H1 (cell line): ENCODE measurements around the gene SMG7. TPM values are rescaled to one million over a fixed set of nuclear protein-coding genes. Genes with fewer than 3 reads are reported as not detected.

ENCODE experiments used
- CTCF ChIA-PET: fragments of 300-600 bp; sonication (Branson Sonifier 250); formaldehyde crosslinking; loops from one replicate; lab custom pipeline; 2021; ENCODE audit not compliant: partially characterized antibody; lab: Charles Lee
- POLR2A ChIA-PET: fragments of 300-600 bp; sonication (Branson Sonifier 250); formaldehyde crosslinking; loops from one replicate; lab custom pipeline; 2021; ENCODE audit warnings: inconsistent platforms; ENCODE audit not compliant: partially characterized antibody; lab: Charles Lee
- DNase-seq, 2 experiments: peaks; one replicate each; pipeline versions ENCODE4 v3.0.0 to v3.0.0-alpha.2; 2010 to 2022; ENCODE audit warnings: low spot score in 2 of 2, low read depth in 1 of 2, mixed read lengths in 1 of 2
- FAIRE-seq: peaks from 2 replicates; lab custom pipeline; 2011; peaks lifted over from hg19 to GRCh38; lab: Jason Lieb, UNC
- H2AFZ ChIP-seq: 2 replicates; pipeline ENCODE4 v1.8.1; 2012; ENCODE audit warnings: low read length, inconsistent platforms
- H2AK5ac ChIP-seq: 2 replicates; pipeline ENCODE4 v1.6.1; 2013; ENCODE audit warnings: low read depth, low read length
- H2BK120ac ChIP-seq: replicated peaks from 2 replicates; pipeline ENCODE3; 2013; ENCODE audit warnings: low read depth, low read length, inconsistent platforms
- H2BK12ac ChIP-seq: 2 replicates; pipeline ENCODE4 v1.6.1; 2013; ENCODE audit warnings: low read depth, low read length
- H2BK15ac ChIP-seq: 2 replicates; pipeline ENCODE4 v1.6.1; 2013; ENCODE audit warnings: low read length
- H2BK20ac ChIP-seq: 2 replicates; pipeline ENCODE4 v1.6.1; 2013; ENCODE audit warnings: low read length
- H2BK5ac ChIP-seq: 2 replicates; pipeline ENCODE4 v1.6.1; 2013; ENCODE audit warnings: low read depth, low read length
- H3K14ac ChIP-seq: 2 replicates; pipeline ENCODE4 v1.6.1; 2013; ENCODE audit warnings: inconsistent platforms; ENCODE audit not compliant: insufficient read length
- H3K18ac ChIP-seq: 2 replicates; pipeline ENCODE4 v1.6.1; 2013; ENCODE audit warnings: low read length; ENCODE audit errors: extremely low read depth
- H3K23ac ChIP-seq: 2 replicates; pipeline ENCODE4 v1.6.1; 2013; ENCODE audit warnings: inconsistent platforms; ENCODE audit not compliant: insufficient read length
- H3K23me2 ChIP-seq: 2 replicates; pipeline ENCODE4 v1.6.1; 2013; ENCODE audit warnings: low read depth, low read length
- H3K27ac ChIP-seq: 2 replicates; pipeline ENCODE4 v1.6.1; 2011; ENCODE audit warnings: low read depth, low read length, inconsistent platforms
- H3K27me3 ChIP-seq, 4 experiments: replicated peaks in 1 of 4; 1 replicate in 1 of 4; 2 replicates in 3 of 4; pipeline versions ENCODE4 v1.6.1 to v1.8.1; 2011 to 2013; ENCODE audit warnings: low read length in 3 of 4, mild to moderate bottlenecking in 3 of 4, inconsistent platforms in 2 of 4, mixed read lengths in 2 of 4, moderate library complexity in 1 of 4; ENCODE audit not compliant: control insufficient read depth in 3 of 4, insufficient read depth in 3 of 4; ENCODE audit errors: extremely low read depth in 1 of 4
- H3K36me3 ChIP-seq, 4 experiments: 2 replicates each; pipeline versions ENCODE4 v1.6.1 to v1.8.1; 2011 to 2013; ENCODE audit warnings: mild to moderate bottlenecking in 4 of 4, low read length in 3 of 4, moderate library complexity in 2 of 4, control low read depth in 1 of 4, inconsistent platforms in 1 of 4; ENCODE audit not compliant: insufficient read depth in 4 of 4, control insufficient read depth in 2 of 4
- H3K4ac ChIP-seq: replicated peaks from 2 replicates; pipeline ENCODE3; 2013; ENCODE audit warnings: low read length, low read depth, mixed read lengths, inconsistent platforms; ENCODE audit not compliant: insufficient read length
- H3K4me1 ChIP-seq, 4 experiments: replicated peaks in 1 of 4; 1 replicate in 1 of 4; 2 replicates in 3 of 4; pipeline versions ENCODE4 v1.6.1 to v1.8.1; 2011 to 2013; ENCODE audit warnings: low read length in 3 of 4, inconsistent platforms in 2 of 4, mixed read lengths in 1 of 4; ENCODE audit not compliant: insufficient read depth in 4 of 4, control insufficient read depth in 3 of 4
- H3K4me2 ChIP-seq, 2 experiments: 2 replicates each; pipeline versions ENCODE4 v1.6.1 to v1.8.1; 2011 to 2013; ENCODE audit warnings: low read depth in 2 of 2, low read length in 2 of 2, control low read depth in 1 of 2, inconsistent platforms in 1 of 2, mild to moderate bottlenecking in 1 of 2; ENCODE audit not compliant: insufficient read depth in 1 of 2
- H3K4me3 ChIP-seq, 4 experiments: fragments of 200-600, 300-600 bp in 1 of 4; sonication (generic), shearing (Covaris generic), sonication (Bioruptor Twin) in 1 of 4; 2 replicates each; pipeline versions ENCODE4 v1.5.1 to v1.8.1; 2011 to 2016; ENCODE audit warnings: low read length in 4 of 4, low read depth in 3 of 4, control low read depth in 2 of 4, inconsistent platforms in 2 of 4, mild to moderate bottlenecking in 2 of 4, mixed read lengths in 1 of 4, moderate library complexity in 1 of 4; ENCODE audit not compliant: insufficient read depth in 2 of 4; ENCODE audit errors: extremely low read depth in 1 of 4
- H3K56ac ChIP-seq: replicated peaks from 2 replicates; pipeline ENCODE3; 2013; ENCODE audit warnings: low read depth, mild to moderate bottlenecking, mixed read lengths, low read length, inconsistent platforms; ENCODE audit not compliant: insufficient read length
- H3K79me1 ChIP-seq: 2 replicates; pipeline ENCODE4 v1.6.1; 2013; ENCODE audit warnings: low read depth, low read length, control low read depth
- H3K79me2 ChIP-seq, 2 experiments: 2 replicates each; pipeline versions ENCODE4 v1.6.1 to v1.8.1; 2012 to 2013; ENCODE audit warnings: low read length in 2 of 2, mild to moderate bottlenecking in 2 of 2, inconsistent platforms in 1 of 2; ENCODE audit not compliant: insufficient read depth in 2 of 2, control insufficient read depth in 1 of 2
- H3K9ac ChIP-seq, 4 experiments: replicated peaks in 1 of 4; 1 replicate in 1 of 4; 2 replicates in 3 of 4; pipeline versions ENCODE4 v1.6.1 to v1.8.1; 2011 to 2013; ENCODE audit warnings: low read depth in 3 of 4, low read length in 3 of 4, control low read depth in 2 of 4, mild to moderate bottlenecking in 2 of 4, moderate library complexity in 2 of 4, inconsistent platforms in 1 of 4; ENCODE audit errors: extremely low read depth in 1 of 4
- H3K9me3 ChIP-seq, 2 experiments: 2 replicates each; pipeline versions ENCODE4 v1.6.1 to v1.8.1; 2012 to 2013; ENCODE audit warnings: mild to moderate bottlenecking in 2 of 2, moderate library complexity in 2 of 2, control low read depth in 1 of 2, inconsistent platforms in 1 of 2, low read depth in 1 of 2, low read length in 1 of 2, mixed read lengths in 1 of 2; ENCODE audit not compliant: insufficient read depth in 2 of 2
- H4K20me1 ChIP-seq, 2 experiments: replicated peaks in 1 of 2; 2 replicates each; pipeline versions ENCODE3 to v1.8.1; 2011 to 2013; ENCODE audit warnings: inconsistent platforms in 2 of 2, low read length in 2 of 2, mild to moderate bottlenecking in 1 of 2; ENCODE audit not compliant: insufficient read depth in 2 of 2, control insufficient read depth in 1 of 2
- H4K5ac ChIP-seq: 2 replicates; pipeline ENCODE4 v1.6.1; 2013; ENCODE audit warnings: low read length, low read depth, mixed read lengths, inconsistent platforms; ENCODE audit not compliant: insufficient read length
- H4K8ac ChIP-seq: 2 replicates; pipeline ENCODE4 v1.8.0; 2013; ENCODE audit warnings: mild to moderate bottlenecking, moderate library complexity, low read length, inconsistent platforms; ENCODE audit not compliant: insufficient read depth; ENCODE audit errors: extremely low read depth
- H4K91ac ChIP-seq: replicated peaks from 2 replicates; pipeline ENCODE3; 2013; ENCODE audit warnings: low read length, mixed read lengths, inconsistent platforms; ENCODE audit not compliant: insufficient read length
- POLR2A ChIP-seq, 2 experiments: IDR thresholded peaks; 1 replicate in 1 of 2; 2 replicates in 1 of 2; pipeline ENCODE4 v1.6.1; 2011; ENCODE audit warnings: low read depth in 2 of 2, low read length in 2 of 2, mild to moderate bottlenecking in 2 of 2; ENCODE audit errors: control extremely low read depth in 1 of 2
- RFX5 ChIP-seq: IDR thresholded peaks from 2 replicates; pipeline ENCODE4 v1.6.1; 2011; ENCODE audit warnings: low read depth, low read length, improper control_type of control experiment, borderline replicate concordance
- SIRT6 ChIP-seq: IDR thresholded peaks from one replicate; pipeline ENCODE4 v1.7.1; 2012; ENCODE audit warnings: low read length, inconsistent platforms
- SP2 ChIP-seq: IDR thresholded peaks from 2 replicates; pipeline ENCODE4 v1.6.1; 2012; ENCODE audit warnings: mild to moderate bottlenecking, low read length, inconsistent platforms
- TCF12 ChIP-seq: IDR thresholded peaks from 2 replicates; pipeline ENCODE4 v1.6.1; 2011; ENCODE audit warnings: low read depth, mild to moderate bottlenecking, low read length
- WGBS, 2 experiments: shearing (Covaris generic) in 1 of 2; methylation state at CpG; one replicate each; pipeline versions ENCODE4 v1.1.6 to v1.1.7; 2013 to 2015; ENCODE audit warnings: low lambda C conversion rate in 2 of 2, mixed read lengths in 2 of 2, inconsistent platforms in 1 of 2, low coverage in 1 of 2, missing lambda C conversion rate in 1 of 2; ENCODE audit not compliant: insufficient replicate concordance in 2 of 2, insufficient coverage in 1 of 2, insufficient read length in 1 of 2; ENCODE audit errors: extremely low coverage in 1 of 2, missing lambda C conversion rate in 1 of 2; 5-methylcytosine and 5-hydroxymethylcytosine counted together
- polyA plus RNA-seq, 7 experiments: library from polyadenylated mRNA; depleted of rRNA in 3 of 7; stranded (reverse) in 5 of 7; unstranded in 2 of 7; fragments of >200 nt in 5 of 7; fragments of 200-250 nt in 2 of 7; gene quantifications; 1 replicate in 5 of 7; 2 replicates in 1 of 7; 4 replicates in 1 of 7; pipeline versions ENCODE4 v1.2.1 to v1.2.3, GENCODE V29; 2011 to 2013; ENCODE audit warnings: missing spikeins in 2 of 7, mixed read lengths in 2 of 7
- total RNA-seq: library from RNA; stranded (reverse); fragmentation: NEBNext Ultra II Directional; extraction: Animal tissue kit (Norgen Biotek cat#: 25700); gene quantifications from 2 replicates; pipeline ENCODE4 v1.2.1, GENCODE V29; 2021

Gene SMG7
- total and polyA plus RNA-seq, 2 of the 8 experiments (the other 6 are each of a cell fraction or from before 2014, with no cell fraction given): 39.3 to 65.6 TPM

- H4K91ac ChIP-seq: no peak overlapping the region
- H3K79me1 ChIP-seq: no peaks in the 10 kb centered on the region
- no peak overlapping the region for H4K8ac ChIP-seq
- H3K4me2 ChIP-seq: no peak overlapping the region
- H2BK5ac ChIP-seq: no peak overlapping the region
- H3K18ac ChIP-seq: no peak overlapping the region
- no peaks in the 10 kb centered on the region; a peak in 1 of 7 replicates for H3K27me3 ChIP-seq
- no peaks in the 10 kb centered on the region for H3K4me1 ChIP-seq
- no peak overlapping the region for H4K5ac ChIP-seq
- H3K27ac ChIP-seq: no peak overlapping the region
- H2BK15ac ChIP-seq: no peak overlapping the region
- no peak overlapping the region for H2AK5ac ChIP-seq
- 97% methylated on average over 3 of the region's 3 CpGs; no CpG with 5 or more reads in 1 of the 2 experiments for WGBS, 2 experiments
- no peak overlapping the region for H3K56ac ChIP-seq
- H3K9me3 ChIP-seq: no peaks in the 10 kb centered on the region
- H3K4ac ChIP-seq: no peak overlapping the region
- no peak overlapping the region for H3K4me3 ChIP-seq
- no peak overlapping the region for H3K23ac ChIP-seq
- no peak overlapping the region; the same call in 1 of the 2 replicates for H2BK12ac ChIP-seq
- no peak overlapping the region for H3K14ac ChIP-seq
- H3K79me2 ChIP-seq: no peaks in the 10 kb centered on the region
- no peak for DNase-seq
- H3K36me3 ChIP-seq: no peaks in the 10 kb centered on the region
- POLR2A ChIA-PET: interaction anchor here (1.3 kb wide), 1 partner anchor 9 kb away, joined by 3 read pairs; no protein-coding TSS in a partner anchor
- H3K23me2 ChIP-seq: no peaks in the 10 kb centered on the region
- no peak overlapping the region for H2BK20ac ChIP-seq
- no peak overlapping the region for H2AFZ ChIP-seq
- no peaks in the 10 kb centered on the region for H4K20me1 ChIP-seq
- FAIRE-seq: no peak
- no peak overlapping the region for H2BK120ac ChIP-seq
- CTCF ChIA-PET: interaction anchor here (0.9 to 1.8 kb wide), 3 partner anchors 10 to 23 kb away, joined by 3 to 6 read pairs (median 6); partner anchors contain the start of gene NCF2
- no peak overlapping the region for H3K9ac ChIP-seq
- no peak for TF ChIP-seq RFX5
- TF ChIP-seq SP2: no peak
- no peak for TF ChIP-seq TCF12
- no peak for TF ChIP-seq SIRT6
- no peak for TF ChIP-seq POLR2A (IDR thresholded peaks at IDR 0.05; ENCODE audit: control extremely low read depth in 1 of 2, low read depth in 2 of 2, low read length in 2 of 2)
Measured at GRCh38 chr1:183600634-183601033, 128.3 kb downstream of the SMG7 start.
